NCI-H1436 (cell line): ENCODE measurements around the gene CD101.

Experiments
- DNase-seq: peaks from one replicate; lab custom pipeline; 2025; lab: John Stamatoyannopoulos, UW

Gene CD101

GRCh38 chr1:116986421-116987255 is 14.9 kb upstream of the CD101 start:
- no peak for DNase-seq

DNA sequence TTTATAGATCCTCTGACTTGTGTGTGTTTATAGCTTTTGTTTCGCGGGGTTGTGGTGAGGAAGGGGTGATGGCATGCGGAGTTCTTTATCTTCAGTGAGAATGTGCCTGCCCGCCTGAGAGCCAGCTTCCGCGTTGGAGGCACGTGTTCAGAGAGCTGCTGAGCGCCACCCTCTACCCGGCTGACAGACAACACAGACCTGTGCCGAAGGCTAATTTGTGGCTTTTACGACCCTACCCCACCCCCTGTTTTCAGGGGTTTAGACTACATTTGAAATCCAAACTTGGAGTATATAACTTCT is 14.4 kb upstream of the CD101 start:
- DNase-seq, result no peak

DNA sequence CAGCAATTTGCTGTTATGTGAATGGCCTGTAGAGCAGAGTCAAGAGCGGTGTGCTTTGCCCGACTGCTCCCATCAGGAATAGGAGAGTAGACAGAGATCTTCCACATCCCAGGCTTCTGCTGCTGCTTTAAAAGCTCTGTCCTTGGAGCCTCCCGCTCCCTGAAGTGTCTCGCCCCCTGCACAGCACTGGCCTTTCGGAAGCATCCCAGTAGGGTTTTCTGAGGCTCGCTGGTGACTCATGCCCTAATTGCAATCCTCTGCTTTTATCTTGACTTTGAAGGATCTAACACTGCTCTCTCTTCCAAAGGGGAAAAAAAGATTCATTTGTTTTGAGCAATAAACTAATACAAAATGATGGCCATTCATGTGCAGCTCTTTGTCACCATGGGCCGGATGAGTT is 13.3 kb upstream of the CD101 start:
- DNase-seq, result no peak

DNA sequence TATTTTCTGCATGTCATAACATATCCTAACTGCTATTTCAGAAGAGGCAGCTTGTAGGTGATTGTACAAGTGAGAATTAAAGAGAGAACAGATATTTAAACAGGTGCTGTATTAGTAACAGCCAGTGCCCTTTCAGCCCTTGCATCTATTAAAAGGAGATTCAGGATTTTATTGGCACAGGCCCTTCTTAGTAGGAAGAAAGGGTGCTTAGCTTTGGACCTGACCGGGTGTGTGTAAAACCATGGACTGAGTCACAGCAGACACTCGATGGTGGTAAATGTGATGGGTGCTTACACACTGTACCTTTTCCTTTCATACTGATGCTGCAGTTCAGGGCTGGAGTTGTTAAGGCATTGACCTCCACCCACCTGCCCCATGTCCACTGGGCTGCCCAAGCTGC is 12.7 kb upstream of the CD101 start:
- DNase-seq, result no peak

GRCh38 chr1:116989835-116990234 is 11.7 kb upstream of the CD101 start:
- no peak for DNase-seq

GRCh38 chr1:116990612-116991151 is 10.9 kb upstream of the CD101 start:
- DNase-seq, result no peak

DNA sequence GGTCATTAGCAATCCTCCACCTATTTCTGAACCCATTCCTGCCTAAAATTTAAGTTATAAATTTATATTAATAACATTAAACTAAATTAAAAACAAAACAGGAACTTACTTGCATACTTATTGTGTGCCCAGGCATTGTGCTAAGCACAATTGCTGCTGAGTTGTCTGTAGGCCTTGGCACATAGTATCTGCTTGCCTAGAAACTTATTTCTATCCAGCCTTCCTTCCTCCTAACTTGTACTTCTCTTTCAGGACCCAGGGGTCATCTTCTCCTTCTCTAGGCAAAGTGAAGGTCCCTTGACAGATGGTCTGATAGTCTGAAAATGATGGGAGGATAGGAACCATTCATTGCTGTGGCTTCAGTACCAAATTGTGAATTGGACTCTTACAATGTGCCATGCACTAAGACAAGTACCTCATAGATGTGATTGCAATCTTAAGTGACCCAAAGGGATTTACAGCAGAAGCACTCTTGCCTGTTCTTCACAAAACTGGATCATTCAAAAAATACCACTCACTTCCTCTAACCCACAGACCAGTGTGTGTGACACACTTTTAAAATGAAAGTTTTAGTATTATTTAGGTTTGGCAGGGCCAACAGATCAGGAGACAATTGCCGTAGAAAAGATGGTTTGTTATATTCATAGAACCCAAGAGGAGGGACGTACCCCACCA is 10.3 kb upstream of the CD101 start:
- no peak for DNase-seq

- no peak for DNase-seq
Observed at GRCh38 chr1:116991918-116992317, 9.6 kb upstream of the CD101 start.

DNA sequence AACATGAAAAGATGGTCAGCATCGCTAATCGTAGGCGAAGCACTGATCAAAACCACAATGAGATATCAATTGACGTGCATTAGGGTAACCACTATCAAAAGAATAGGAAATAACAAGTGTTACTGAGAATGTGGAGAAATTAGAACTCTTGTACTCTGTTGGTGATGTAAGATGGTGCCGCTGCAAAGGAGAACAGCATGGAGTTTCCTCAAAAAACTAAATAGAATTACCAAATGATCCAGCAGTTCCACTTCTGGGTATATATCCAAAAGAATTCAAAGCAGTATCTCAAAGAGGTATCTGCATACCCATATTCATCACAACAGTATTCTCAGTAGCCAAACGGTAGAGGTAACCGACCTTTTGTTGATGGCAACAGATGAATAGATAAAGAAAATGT is 8.3 kb upstream of the CD101 start:
- no peak for DNase-seq

DNA sequence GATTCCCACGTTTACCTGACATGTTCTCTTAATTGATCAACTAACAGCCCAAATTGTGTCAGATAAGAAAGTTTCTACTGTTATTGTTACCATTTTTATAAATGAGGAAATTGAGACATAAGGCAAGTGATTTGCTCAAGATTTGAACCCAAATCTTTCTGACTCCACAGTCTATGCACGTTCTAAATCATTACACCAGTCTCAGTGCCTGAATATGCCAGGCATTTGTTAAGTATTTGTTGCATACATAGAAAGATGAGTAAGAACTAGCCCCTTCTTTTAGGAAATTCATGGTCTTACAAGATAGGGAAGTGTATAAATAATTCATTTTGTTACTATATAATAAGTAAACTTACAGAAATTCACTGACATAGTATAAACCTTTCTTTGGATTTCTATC is 7.1 kb upstream of the CD101 start:
- no peak for DNase-seq

DNA sequence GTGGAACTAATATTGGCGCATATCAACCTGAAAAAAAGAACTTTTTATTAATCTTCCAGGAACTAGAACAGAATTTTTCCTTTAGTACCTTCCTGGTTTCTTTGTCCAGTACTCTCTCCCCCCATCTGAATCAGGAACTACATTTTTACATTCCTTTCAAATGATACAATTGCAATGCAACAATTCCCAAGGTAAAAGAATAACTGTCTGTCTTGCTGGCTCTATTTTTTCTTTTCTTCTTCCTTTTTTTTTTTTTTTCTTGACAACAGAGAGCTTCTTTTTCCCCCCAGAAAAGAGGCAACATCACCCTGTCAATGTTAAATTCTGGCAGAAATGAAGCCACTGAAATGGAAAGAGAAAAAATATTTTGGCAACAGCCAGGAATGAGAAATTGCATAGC is 4.5 kb upstream of the CD101 start:
- DNase-seq, result no peak

GRCh38 chr1:116997636-116998035 is 3.9 kb upstream of the CD101 start:
- no peak for DNase-seq

- DNase-seq, result no peak
Observed at GRCh38 chr1:116999596-116999995, 2.0 kb upstream of the CD101 start.

GRCh38 chr1:117000142-117000541 is 1.4 kb upstream of the CD101 start:
- DNase-seq, result no peak

GRCh38 chr1:117003223-117003875 is 1.8 kb downstream of the CD101 start:
- DNase-seq, result no peak

- no peak for DNase-seq
Observed at GRCh38 chr1:117007719-117008013, 6.1 kb downstream of the CD101 start.

GRCh38 chr1:117008656-117009055 is 7.1 kb downstream of the CD101 start:
- no peak for DNase-seq

DNA sequence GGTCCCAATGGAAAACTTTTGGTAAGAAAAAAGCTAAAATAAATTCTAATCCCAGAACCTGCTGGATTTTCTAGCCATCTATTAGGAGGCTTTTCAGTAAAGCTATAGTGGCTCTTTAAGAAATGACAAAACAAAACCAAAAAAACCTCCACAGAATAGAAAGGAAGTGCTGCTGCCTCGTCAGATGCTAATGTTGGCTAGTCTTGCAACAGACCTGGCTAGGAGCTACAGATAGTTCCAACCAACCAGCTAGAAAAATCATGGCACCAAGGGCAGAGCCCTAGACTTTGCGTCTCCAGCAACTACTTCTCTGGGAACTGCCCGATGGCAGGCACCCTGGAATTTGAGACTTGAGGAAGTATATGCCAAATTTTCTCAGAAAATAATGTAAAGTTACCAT is 7.6 kb downstream of the CD101 start:
- DNase-seq, result no peak

DNA sequence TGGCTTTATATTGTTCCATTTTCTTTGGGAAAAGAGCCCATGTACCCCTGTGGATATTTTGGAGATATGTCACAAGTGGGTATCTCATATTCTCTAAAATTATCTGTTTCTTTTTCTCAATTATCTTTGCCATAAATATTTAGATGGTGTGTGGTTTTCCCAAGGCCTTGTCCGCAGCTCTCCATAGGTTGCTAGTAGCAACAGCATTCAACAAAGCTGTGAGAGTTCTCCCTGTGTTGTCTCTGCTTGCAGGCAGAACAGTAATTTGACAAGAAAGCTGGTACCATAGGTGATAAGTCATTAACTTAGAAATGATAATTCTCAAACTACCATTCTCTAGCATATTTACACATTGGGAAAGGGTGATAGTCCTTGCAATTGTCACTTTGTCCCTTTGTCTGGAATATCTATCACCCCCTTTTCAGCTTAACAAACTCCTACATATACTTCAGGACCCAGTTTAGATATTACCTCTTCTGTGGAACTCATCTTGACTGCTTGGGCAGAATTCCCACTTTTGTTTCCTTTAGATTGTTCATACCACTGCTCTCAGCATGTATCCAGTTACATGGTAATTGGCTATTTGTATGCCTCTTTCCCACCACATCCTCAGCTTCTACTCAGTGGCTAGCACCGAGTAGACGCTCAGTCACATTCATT is 8.9 kb downstream of the CD101 start:
- no peak for DNase-seq

DNA sequence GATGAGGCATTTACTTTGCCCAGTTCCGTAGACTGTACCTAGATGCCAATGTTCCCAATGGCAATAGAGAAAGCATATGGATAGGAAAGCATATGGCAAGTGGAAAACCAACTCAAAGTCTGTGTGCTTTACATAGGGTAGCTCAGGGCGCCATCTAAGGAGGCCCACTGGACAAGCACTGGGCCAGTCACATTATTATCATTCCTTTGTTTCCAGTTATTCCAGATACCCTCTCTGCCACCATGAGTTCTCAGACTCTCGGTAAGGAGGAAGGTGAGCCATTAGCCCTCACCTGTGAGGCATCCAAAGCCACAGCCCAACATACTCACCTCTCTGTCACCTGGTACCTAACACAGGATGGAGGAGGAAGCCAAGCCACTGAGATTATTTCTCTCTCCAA is 9.8 kb downstream of the CD101 start:
- DNase-seq, result no peak

DNA sequence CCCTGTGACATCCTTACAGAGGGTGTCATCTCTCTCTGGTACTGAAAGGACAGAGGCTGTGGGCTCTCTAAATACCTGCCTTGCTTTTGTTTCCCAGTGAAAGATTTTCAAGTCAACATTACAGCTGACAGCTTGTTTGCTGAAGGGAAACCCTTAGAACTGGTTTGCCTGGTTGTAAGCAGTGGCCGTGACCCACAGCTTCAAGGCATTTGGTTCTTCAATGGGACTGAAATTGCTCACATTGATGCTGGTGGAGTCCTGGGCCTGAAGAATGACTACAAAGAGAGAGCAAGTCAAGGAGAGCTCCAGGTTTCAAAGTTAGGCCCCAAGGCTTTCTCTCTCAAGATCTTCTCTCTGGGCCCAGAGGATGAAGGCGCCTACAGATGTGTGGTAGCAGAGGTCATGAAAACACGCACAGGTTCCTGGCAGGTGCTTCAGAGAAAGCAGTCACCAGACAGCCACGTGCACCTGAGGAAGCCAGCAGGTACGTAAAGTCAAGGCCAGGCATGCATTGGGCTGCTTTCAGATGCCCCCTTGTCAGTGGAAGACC is 11.8 kb downstream of the CD101 start:
- DNase-seq, result no peak

DNA sequence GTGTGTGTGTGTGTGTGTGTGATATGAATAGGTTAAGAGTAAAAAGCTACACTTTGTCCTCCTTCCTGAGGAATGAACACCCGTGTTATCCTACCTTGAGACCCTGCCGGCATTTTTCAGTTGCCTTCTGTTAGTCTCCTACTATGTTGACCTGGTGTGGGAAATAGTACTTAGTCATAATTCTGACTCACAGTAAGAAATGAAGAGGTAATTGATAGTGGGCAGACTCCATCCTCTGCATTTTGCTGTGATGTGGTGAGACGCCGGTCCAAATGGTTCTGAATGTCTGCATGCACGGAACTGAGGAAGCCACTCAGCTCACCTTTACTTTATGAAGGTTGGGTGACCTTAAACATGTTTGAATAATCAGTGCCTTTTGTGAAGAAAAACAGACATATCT is 12.6 kb downstream of the CD101 start:
- no peak for DNase-seq

DNA sequence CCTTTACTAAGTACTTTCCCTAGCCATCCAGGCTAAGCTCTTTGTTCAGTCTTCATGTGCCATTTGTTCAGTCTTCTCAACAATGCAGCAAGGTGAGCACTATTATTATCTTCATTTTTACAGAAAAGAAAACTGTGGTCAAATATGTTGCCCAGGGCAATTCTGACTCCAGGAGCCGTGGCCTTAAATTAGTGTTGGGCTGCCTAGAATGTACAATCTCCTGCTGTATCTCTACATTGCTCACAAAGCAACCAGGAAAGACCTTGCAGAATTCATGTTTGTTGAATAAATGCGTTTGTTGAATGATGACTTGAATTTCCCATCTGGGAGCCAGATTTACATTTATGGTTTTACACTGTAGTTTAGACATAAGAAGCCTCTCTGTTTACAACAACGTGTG is 14.2 kb downstream of the CD101 start:
- no peak for DNase-seq
